Peyer's patch (tissue), 4 donors: ENCODE data around the gene SLC6A18. TPM values are rescaled to one million over a fixed set of nuclear protein-coding genes. Genes with fewer than 3 reads are reported as not detected.
A peak's percentile ranks its signal among the peaks of the same experiment; 100 is the strongest.

Experiments
- DNase-seq, 3 donors: peaks; one replicate each; pipeline ENCODE4 v3.0.0-alpha.2; 2017 to 2019
- H3K27ac ChIP-seq, 4 donors: fragments of 200-600 bp; sonication (generic); one replicate each; pipeline ENCODE4 v1.5.1; 2016 to 2019
- H3K27me3 ChIP-seq, 2 donors: fragments of 200-600 bp; sonication (generic); one replicate each; pipeline ENCODE4 v1.5.1; 2019
- H3K36me3 ChIP-seq, 3 donors: fragments of 200-600 bp; sonication (generic); one replicate each; pipeline ENCODE4 v1.5.1; 2016 to 2019
- H3K4me1 ChIP-seq, 4 donors: fragments of 200-600 bp; sonication (generic); one replicate each; pipeline ENCODE4 v1.5.1; 2016 to 2019
- H3K4me3 ChIP-seq, 4 donors: fragments of 200-600 bp; sonication (generic); 1 replicate in 3 of 4; 2 replicates in 1 of 4; pipeline ENCODE4 v1.5.1; 2016 to 2019; ENCODE audit warnings: mild to moderate bottlenecking in 1 of 4
- H3K9me3 ChIP-seq, 4 donors: fragments of 200-600 bp; sonication (generic); one replicate each; pipeline ENCODE4 v1.5.1; 2016 to 2019; ENCODE audit warnings: mild to moderate bottlenecking in 1 of 4
- CTCF ChIP-seq, 6 experiments: fragments of 450-650 bp in 4 of 6; fragments of 200-600 bp in 2 of 6; sonication (generic) in 1 of 6; IDR thresholded peaks; one replicate each; pipeline ENCODE4 v1.5.1; 2017 to 2019; ENCODE audit warnings: antibody characterized with exemption in 6 of 6, mild to moderate bottlenecking in 3 of 6, moderate library complexity in 1 of 6
- POLR2A ChIP-seq, 2 donors: fragments of 450-650 bp; IDR thresholded peaks; one replicate each; pipeline ENCODE4 v1.5.1; 2017; ENCODE audit warnings: antibody characterized with exemption in 2 of 2, mild to moderate bottlenecking in 2 of 2, moderate library complexity in 2 of 2
- total RNA-seq, 4 donors: library from RNA; depleted of rRNA; stranded (reverse); fragments of >200 nt; gene quantifications; one replicate each; pipeline ENCODE4 v1.1.0, GENCODE V29; 2016

SLC6A18 gene
- total RNA-seq, 4 donors from 2014 or later = 0.53 to 0.95 TPM; not detected in 2

GRCh38 chr5:1249366-1250280 lies 24.4 kb downstream of the SLC6A18 start:
- no peaks in the 10 kb centered on the region for H3K27me3 ChIP-seq

GRCh38 chr5:1251678-1252580 lies 26.7 kb downstream of the SLC6A18 start:
- peak in 2 of 3 donors; percentile 87 to 92 for DNase-seq
- TF ChIP-seq POLR2A (IDR thresholded peaks at IDR 0.05) = peak in 1 of 2 donors; percentile 36
- TF ChIP-seq CTCF (IDR thresholded peaks at IDR 0.05) = peak in 3 of 6 experiments; percentile 50 to 62 (median 53)
- Histone ChIP-seq H3K27ac (peak overlapping the region in 2 of 4 donors; percentile 71 to 88), H3K4me1 (peaks cover 0 to 10% (median 1%) of the 10 kb centered on the region in 4 donors), H3K36me3 (no peaks in the 10 kb centered on the region), H3K27me3 (no peaks in the 10 kb centered on the region), H3K4me3 (no peak overlapping the region), H3K9me3 (no peaks in the 10 kb centered on the region)

More at GRCh38 chr5:1249366-1250280, 24.4 kb downstream of the SLC6A18 start:
- H3K4me1 ChIP-seq = peaks cover 0 to 17% (median 1%) of the 10 kb centered on the region in 4 donors
- no peak overlapping the region for H3K27ac ChIP-seq
- H3K9me3 ChIP-seq = no peaks in the 10 kb centered on the region
- TF ChIP-seq CTCF (IDR thresholded peaks at IDR 0.05) (no peak), POLR2A (IDR thresholded peaks at IDR 0.05) (no peak)
- H3K36me3 ChIP-seq = no peaks in the 10 kb centered on the region
- no peak for DNase-seq
- no peak overlapping the region for H3K4me3 ChIP-seq

GRCh38 chr5:1252681-1253080 lies 27.5 kb downstream of the SLC6A18 start:
- TF ChIP-seq CTCF (IDR thresholded peaks at IDR 0.05) = no peak
- H3K4me3 ChIP-seq = no peak overlapping the region
- no peaks in the 10 kb centered on the region for H3K27me3 ChIP-seq
- no peak for DNase-seq
- peaks cover 0 to 8% (median 1%) of the 10 kb centered on the region in 4 donors for H3K4me1 ChIP-seq
- no peaks in the 10 kb centered on the region for H3K36me3 ChIP-seq
- H3K9me3 ChIP-seq = no peaks in the 10 kb centered on the region
- peak overlapping the region in 2 of 4 donors; percentile 33 to 88 for H3K27ac ChIP-seq

DNA sequence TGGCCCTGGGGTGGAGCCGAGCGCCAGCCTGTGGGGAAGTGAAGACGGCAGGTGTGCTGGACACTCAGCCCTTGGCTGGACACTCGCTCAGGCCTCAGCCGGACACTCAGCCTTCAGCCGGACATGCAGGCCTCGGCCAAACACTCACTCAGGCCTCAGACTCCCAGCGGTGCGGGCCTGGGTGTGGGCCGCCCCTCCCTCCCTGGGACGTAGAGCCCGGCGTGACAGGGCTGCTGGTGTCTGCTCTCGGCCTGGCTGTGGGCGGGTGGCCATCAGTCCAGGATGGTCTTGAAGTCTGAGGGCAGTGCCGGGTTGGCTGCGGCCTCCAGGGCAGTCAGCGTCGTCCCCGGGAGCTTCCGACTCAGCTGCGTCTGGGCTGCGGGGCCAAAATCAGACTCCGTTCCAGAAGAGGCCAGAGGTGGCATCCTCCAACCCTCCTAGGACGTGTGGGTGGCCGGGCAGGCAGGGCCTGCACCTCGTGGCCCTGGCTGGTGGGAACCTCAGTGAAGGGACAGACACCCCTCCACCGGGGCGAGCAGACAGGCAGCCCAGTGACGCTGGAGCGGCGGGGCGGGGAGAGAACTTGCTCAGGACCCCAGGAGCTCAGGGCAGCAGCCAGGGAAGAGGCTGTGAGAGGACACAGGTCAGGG lies 28.4 kb downstream of the SLC6A18 start:
- no peak overlapping the region for H3K27ac ChIP-seq
- H3K36me3 ChIP-seq = no peaks in the 10 kb centered on the region
- no peaks in the 10 kb centered on the region for H3K27me3 ChIP-seq
- DNase-seq = no peak
- H3K9me3 ChIP-seq = no peaks in the 10 kb centered on the region
- H3K4me1 ChIP-seq = peaks cover 0 to 8% (median 1%) of the 10 kb centered on the region in 4 donors
- no peak for TF ChIP-seq CTCF (IDR thresholded peaks at IDR 0.05)
- no peak overlapping the region for H3K4me3 ChIP-seq

DNA sequence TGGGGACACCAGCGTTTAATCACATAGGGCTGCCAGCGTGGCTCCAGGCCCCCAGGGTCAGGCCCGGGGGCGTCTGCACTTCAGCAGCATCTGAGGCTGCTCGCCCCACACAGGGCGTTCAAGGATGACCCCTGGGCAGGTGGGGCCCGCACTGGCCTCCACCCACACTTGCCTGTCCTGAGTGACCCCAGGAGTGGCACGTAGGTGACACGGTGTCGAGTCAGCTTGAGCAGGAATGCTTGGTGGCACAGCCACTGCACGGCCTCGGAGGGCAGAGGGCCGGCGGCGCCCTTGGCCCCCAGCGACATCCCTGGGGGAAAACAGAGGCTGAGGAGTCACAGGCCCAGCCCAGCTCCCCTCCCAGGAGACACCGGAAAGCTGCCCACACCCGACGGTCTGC lies 29.0 kb downstream of the SLC6A18 start:
- H3K27me3 ChIP-seq = no peaks in the 10 kb centered on the region
- no peaks in the 10 kb centered on the region for H3K36me3 ChIP-seq
- no peak for DNase-seq
- no peaks in the 10 kb centered on the region for H3K9me3 ChIP-seq
- H3K4me3 ChIP-seq = no peak overlapping the region
- no peak overlapping the region for H3K27ac ChIP-seq
- TF ChIP-seq POLR2A (IDR thresholded peaks at IDR 0.05) (no peak), CTCF (IDR thresholded peaks at IDR 0.05) (no peak)
- peaks cover 0 to 8% (median 1%) of the 10 kb centered on the region in 4 donors for H3K4me1 ChIP-seq
